HG02981 (cell line): Measurements from ENCODE around the gene NDUFA11.

ENCODE experiments used
- ATAC-seq: cut with Tn5 transposase; IDR thresholded peaks from one replicate; pipeline ENCODE4 v1.9.1; 2021; ENCODE audit warnings: mild to moderate bottlenecking, moderate library complexity; ENCODE audit not compliant: unreplicated experiment

NDUFA11 gene

DNA sequence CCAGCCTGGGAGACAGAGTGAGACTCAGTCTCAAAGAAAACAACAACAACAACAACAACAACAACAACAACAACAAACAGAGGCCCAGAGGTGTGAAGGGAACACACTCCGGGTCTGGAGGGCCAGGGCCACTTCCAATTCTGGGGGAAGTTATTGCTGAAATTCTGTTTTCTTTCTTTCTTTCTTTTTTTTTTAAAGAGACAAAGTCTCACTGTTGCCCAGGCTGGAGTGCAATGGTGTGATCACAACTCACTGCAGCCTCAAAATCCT lies 7.0 kb upstream of the NDUFA11 start:
- ATAC-seq = no peak

DNA sequence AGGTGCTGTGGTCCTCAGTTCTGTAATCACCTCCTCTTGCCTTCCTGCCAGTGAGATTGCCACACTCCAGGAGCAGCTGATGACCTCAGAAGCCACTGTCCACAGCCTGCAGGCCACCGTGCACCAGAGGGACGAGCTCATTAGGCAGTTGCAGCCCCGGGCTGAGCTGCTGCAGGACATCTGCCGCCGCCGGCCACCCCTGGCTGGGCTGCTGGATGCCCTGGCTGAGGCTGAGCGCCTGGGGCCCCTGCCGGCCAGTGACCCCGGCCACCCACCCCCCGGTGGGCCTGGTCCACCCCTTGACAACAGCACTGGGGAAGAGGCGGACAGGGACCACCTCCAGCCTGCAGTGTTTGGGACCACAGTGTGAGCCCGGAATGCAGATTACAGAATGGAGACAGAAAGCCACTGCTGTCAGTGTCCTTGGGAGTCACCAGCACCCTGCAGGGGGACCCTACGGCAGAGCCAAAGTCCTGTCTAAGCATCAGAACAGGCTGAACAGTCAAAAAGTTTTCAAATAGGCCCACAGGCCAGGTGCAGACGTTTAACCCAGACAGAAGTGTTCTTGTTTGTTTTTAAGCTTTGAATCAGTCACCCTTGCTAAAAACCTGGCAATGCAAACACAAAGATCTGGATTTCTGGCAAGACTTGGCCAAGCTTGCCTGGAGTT lies 5.3 kb upstream of the NDUFA11 start:
- ATAC-seq = no peak

DNA sequence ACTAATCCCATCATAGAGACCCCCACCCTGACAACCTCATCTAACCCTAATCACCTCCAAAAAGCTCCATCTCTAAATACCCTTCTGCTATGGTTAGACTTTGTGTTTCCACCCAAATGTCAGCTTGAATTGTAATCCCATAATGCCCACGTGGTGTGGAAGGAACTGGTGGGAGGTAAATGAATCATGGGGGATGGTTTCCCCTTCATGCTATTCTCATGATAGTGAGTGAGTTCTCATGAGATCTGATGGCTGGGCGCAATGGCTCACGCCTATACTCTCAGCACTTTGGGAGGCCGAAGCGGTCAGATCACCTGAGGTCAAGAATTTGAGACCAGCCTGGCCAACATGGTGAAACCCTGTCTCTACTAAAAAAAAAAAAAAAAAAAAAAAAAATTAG lies 3.7 kb upstream of the NDUFA11 start:
- ATAC-seq = no peak

DNA sequence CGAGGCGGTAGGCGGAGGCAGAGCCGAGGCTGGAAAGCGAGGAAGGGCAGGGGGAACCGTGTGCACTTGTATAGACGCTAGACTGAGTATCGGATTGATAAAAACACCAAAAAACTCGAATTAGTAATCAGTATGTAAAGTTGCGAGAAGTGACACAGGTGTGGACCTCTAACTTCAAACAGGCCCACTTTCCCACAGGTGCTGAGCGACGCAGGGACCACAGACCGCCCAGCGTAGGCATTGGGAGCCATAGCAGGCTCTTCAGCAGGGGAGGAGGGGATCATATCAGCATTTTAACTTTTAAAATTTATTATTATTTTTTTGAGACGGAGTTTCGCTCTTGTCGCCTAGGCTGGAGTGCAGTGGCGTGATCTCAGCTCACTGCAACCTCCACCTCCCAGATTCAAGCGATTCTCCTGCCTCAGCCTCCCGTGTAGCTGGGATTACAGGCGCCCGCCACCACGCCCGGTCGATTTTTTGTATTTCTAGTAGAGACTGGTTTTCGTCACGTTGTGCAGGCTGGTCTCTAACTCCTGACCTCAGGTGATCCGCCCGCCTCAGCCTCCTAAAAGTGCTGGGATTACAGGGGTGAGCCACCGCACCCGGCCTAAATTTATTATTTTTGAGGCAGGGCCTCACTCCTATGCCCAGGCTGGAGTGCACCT lies 1.7 kb upstream of the NDUFA11 start:
- peak; percentile 0 for ATAC-seq

DNA sequence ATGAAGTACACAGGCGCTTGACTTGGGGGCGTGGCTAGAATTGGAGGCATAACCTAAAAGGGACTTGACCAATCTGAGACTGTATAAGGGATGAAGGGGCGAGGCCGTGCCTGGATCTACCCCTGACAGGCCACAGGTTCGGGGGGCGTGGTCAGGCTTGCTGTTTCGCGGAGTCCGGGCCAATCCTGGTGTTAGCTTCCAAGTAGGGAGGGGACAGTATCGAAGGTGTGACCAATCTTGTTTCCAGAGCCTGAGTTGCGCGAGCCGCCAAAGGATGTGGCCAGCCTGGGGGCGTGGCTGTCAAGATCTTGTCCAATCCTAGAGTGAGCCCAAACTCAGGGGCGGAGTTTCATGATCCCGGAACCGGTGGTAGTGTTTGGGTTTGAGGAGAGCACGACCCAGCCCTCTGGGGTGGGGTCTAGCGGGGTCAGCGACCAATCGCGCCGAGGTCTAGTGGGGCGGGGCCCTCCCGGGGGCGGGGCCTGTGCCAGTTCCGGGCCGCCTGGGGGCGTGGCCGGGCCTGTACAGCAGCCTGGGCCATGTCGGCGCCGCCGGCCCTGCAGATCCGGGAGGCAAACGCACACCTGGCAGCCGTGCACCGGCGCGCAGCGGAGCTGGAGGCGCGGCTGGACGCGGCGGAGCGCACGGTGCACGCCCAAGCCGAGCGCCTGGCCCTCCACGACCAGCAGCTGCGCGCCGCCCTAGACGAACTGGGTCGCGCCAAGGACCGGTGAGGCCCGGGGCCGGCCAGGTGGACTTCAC lies 943 bp upstream of the NDUFA11 start, which contains the start of gene VMAC:
Gene VMAC, plus strand, starts transcription at position 521 of the 762 bp plus-strand sequence. Its CDS starts 19 bp downstream, at position 540.
- ATAC-seq = peak; percentile 76

DNA sequence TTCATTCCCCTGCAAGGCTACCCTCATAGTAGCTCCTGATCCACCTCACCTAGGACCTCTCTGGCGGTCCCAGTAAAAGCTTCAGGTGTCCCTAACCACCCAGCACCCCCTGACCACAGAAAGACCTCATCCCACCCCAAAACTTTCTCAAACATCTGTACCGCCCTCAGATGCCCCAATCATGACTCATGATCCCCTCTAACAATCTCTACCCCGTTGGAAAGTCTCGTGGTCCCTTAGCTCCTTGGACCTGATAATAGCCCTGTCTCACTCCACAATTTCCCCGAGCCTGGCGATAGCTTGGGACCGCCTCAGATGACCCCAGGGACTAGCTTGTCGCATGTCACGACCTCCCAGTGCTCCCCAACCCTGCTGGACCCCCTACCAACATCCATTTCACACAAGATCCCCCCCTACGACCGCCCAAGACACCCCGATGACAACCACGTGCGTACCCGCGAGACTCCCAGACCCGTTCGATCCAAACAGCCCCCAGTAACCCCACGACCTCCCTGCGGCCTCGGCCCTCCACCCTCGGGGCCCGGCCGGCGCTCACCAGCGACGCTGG lies 450 bp downstream of the NDUFA11 start:
- no peak for ATAC-seq

DNA sequence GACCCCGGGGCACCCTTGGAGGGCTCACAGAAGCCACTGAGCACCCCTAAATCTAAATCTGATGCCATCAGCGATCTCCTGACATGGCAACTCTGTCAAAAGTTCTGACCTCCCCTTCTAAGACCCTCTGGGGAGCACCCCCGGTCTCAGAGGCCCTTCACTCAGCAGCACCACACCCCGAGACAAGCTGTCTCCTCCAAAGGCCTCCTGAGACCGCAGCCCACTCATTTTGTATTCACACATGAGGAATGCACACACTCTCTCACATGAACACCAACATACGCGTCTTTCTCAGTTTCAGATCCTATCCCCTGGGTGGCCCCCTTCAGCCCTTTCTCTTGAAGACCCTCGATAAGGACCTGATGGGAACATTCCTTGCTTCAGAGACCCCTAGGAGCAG lies 2.6 kb downstream of the NDUFA11 start:
- ATAC-seq = no peak

DNA sequence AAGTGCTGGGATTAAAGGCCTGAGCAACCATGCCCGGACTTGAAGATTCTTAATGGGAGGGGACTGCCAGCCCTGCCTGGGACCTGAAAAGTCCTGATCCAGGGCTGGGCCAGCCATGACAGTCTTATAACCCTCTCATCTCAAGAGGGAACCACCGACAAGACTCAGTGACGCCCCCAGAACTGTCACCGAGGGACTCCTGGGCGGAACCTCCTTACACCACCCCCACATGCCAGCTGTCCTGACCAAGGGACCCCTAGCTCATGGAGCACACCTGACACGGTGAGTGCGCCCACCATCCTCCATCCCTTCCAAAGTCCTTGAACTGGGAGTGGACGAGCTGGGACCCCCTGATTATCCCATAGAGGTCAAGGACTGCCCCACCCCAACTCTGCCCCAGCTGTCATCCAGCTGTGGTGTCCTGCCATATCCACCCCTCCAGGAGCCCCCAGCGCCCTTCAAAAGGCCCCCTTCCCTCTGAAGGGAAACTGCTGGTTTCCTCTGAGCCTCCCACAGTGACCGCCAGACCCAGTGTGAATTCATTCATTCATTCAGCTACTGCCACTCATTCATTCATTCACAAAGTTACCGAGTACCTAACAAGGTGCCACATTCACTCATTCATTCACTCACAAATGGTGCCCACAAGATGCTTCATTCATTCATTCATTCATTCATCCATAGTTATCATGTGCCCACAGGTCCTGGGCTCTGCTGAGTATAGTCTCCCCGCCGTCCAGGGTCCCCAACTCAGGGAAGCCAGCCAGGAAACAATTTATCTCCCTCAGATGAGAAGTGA lies 3.7 kb downstream of the NDUFA11 start:
- ATAC-seq = no peak

DNA sequence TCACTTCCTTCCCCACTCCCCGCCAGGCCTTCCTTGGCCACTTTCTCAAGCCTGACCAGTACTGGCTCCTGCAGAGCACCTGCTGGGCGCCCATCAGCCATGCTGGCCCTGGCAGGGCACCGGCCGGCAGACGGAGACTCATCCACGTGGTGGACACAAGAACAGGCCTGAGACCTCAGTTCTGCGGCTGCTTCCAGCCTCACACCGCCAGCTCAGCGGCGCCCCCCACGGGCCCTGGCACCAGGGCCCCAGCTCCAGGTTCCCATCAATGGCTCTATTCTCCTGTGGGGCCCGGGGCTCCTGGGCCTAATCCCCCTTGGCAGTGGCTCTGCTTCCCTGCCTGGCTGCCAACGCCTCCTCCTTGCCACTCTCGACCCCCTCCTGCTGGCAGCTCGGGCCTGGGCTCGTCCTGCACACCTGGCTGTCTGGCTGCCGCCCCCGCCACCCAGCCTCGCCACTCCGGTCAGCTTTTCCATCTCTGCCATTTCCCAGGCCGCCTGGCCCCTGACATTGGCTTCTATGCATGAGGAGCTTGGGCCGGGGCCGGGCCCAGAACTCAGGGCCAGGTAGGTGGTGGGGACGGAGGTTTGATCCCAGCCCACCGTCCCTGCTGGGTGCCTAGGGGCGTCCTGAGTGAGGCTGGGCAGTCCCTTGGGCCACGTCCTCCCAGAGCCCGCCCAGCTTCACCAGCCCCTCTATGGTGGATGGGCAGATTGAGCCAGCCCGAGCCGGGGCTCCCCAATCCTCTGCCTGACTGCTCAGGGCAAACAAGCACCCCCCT lies 6.2 kb downstream of the NDUFA11 start:
- ATAC-seq = no peak

DNA sequence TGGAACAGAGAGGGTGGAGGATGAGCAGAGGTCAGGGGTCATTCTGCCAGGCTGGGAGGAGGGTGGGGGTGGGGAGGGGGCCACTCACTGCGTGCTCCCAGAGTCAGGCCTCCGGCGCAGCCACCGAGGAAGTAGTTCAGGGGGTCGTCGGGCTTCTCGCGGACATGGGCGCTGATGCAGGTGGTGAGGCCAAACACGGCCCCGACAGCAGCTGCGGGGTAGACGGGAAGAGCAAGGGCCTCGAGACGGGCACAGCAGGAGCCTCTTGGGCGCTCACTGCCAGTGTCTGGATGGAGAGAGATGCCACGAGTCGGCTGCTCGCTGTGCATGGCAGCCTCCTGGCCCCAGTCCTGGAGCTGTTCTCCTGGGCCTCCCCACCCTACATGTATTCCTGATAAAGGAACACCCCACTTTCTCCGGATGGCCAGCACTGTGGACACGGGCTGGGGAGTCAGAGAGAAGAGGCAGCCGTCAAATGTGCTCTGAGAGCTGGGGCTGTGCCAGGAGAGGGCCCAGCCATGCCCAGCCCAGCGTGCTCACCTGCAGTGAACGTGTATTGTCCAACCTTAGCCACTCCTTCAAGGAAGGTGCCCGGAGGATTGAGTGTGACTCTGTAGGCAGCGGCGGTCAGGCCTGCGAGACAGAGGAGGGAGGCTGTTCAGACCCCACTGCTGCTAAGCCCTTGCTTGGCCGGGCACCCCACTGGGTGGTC lies 7.1 kb downstream of the NDUFA11 start:
- no peak for ATAC-seq

DNA sequence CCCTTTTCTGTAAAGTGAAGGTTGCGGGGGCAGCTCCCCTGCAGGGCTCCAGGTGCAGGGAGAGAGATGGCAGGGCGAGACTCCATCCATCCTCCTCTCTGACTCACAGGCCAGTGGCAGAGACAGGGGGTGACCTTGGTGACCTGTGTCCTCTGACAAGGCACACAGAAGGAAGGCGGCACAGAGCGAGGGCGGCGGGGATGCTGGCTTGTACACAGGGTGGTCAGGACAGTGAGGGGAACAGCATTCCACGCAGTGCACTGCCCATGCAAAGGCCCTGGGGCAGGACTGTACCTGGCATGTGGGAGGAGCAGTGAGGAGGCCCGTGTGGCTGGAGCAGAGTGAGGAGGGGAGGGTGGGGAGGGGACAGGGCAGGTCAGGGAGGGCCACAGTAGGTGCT lies 7.7 kb downstream of the NDUFA11 start:
- ATAC-seq = no peak

DNA sequence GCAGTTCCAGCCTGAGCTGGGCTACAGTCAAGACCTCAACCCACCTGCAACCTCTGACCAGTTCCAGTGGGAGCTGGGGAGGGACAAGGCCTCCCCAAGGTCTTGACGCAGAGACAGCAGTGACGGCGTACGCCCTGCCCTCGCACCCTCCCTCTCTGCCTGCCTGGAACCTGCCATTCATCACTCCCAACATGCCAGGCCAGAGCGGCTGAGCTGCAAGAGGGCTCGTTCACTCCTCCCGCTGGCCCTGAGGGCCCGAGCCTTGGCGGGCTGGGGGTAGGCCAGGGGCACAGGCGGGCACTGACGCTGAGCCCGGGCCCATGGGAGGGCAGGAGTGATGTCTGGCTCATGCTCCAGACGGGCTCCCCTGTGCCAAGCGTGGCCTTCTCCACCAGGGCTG lies 8.2 kb downstream of the NDUFA11 start:
- no peak for ATAC-seq

DNA sequence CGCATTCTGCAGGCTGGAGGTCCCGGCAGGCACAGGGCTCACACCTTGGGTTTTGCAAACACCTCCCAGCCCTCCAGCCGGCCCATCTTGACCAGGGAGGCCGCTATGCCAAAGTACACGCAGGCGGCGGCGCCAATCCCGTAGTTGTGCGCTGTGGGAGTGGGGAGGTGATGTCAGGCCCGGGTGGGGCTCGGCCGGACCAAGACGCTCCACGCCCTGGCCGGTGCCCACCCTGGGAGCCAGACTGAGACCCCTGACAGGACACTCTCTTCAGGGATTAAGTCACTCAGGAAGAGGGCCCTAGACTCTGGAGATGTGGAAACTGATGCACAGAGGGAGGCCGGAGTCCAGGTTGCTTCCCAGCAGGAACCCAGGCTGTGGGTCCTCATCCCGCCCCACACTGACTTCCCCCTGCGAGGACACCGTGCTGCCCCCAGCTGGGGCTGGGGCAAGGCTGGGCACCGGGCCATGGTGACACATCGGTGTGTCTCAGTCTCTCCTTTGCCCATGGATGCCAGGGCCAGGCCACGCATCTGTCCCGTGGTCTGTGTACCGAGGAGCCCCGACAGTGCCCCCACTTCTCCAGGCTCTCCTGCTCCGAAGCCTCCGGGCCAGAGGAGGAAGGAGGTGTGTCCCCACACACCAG lies 8.8 kb downstream of the NDUFA11 start:
- ATAC-seq = no peak

DNA sequence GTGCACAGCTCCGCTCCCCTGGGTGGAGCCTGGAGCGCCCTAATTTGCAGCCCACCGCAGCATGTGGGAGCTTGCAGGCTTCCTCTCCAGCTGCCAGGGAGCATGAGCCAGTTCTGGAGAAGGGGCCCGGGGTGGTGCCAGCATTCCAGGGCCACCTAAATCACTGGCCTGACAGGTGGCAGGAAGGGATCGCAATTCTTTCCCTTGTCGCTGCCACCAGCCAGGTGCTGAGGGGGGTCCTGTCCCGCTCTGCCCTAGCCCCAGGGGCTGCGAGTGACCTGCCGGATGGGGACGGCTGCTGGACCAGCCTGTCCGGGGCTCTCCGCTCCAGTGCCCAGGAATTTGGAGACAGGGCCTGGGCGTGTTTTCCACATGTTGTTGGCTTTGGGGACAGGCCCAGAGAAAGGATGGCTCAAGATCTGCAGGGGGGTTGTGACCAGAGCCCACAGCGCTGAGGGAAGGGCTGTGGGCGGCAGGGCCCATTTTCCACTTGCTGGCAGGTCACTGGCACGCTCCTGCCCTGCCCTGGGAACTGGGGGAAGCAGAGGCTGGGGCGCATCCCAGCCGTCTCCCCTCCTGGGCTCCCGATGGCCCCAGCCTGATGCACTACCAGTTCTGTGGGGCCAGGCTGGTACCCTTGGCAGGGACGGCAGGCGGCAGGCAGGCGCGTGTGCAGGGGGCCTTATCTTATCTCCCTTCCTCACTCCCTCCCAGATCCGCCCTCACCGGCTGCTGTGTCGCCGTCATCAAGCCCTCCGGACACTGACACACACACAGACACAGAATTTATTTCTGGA lies 9.5 kb downstream of the NDUFA11 start:
- ATAC-seq = no peak

DNA sequence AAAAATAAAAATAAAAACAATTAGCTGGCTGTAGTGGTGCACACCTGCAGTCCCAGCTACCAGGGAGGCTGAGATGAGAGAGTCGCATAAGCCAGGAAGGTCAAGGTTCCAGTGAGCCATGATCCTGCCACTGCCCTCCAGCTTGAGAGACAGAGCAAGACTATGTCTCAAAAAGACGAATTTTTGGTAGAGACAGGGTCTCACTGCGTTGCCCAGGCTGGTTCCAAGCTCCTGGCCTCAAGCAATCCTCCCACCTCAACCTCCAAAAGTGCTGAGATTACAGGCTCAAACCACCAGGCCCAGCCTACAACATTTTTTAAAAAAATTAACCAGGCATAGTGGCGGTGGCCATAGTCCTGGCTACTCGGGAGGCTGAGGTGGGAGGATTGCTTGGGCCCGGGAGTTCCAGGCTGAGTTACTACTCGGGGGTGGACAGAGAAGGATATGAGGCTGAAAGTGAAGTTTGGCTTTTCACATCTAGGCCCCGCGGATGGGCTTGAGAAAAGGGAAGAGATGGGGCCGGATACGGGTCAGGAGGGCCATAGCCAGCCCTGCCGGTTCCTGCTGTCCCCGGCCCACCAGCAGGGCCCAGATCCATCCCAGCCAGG lies 10.2 kb downstream of the NDUFA11 start:
- ATAC-seq = no peak

DNA sequence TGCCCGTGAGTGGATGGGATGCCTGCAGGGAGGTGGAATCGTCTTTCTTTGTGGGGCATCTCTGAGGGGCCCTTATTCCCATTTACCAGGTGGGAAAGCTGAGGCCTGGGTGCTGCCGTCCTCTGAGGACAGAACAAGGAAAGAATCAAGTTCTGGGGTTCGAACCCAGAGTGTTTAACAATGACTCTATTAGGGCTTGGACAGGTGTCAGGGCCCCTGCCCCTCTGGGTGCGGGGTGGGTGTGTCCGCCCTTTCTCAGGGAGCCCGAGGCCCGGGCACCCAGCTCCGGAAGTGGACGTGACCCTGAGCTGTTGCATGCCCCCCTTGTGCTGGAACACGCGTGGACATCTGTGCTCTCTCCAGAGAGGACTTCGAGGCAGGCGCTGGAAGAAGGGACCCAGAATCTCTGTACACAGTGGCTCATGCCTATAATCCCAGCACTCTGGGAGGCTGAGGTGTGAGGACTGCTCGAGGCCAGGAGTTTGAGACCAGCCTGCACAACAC lies 10.8 kb downstream of the NDUFA11 start:
- no peak for ATAC-seq

DNA sequence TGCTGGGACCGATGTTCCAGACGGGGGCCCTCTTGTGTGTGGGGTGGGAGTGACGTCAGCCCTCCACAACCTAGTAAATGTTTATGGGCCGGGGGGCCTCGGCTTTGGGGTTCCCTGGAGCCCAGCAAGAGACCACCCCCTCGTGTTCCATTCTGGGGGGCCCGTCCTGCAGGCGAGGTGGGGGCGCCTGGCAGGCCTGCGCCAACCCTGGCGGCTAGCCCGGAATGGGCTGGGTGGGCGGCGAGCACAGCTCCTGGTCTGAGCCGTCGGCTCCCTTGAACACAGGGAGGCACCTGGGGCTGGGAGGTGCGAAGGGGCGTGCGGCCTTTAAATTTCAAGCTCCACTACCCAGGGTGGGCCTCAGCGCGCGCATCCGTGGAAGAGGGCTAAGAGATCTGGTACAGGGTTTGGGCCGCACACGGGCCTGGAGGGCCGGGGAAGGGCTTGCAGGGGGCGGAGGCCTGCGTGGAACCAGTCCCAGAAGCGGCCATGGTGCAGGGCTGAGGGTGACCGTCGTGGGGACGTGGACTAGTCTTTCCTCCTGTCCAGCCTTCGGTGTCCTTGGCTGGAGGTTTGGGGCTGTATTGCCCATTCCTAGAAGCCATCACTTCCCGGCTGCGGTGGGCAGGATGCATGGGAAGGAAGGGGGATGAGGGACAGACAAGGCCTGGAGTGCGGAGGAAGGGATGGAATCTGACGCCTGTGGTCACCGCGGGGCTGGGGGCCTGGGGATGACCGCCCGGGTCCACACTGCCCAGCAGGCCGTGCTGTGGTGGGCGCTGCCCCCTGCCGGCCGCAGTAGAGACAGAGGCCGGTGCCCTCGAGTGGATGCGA lies 11.4 kb downstream of the NDUFA11 start:
- no peak for ATAC-seq
